Pancreas (tissue), 10 donors: ENCODE results near the gene LAG3. TPM values are rescaled to one million over a fixed set of nuclear protein-coding genes. Genes with fewer than 3 reads are reported as not detected.

ENCODE experiments used
- ATAC-seq, 4 donors: fragments of 200-7000 bp; cut with Tn5 transposase; one replicate each; pipeline versions ENCODE4 v1.8.0 to v1.9.1; 2020; ENCODE audit warnings: mild to moderate bottlenecking in 4 of 4, moderate library complexity in 4 of 4
- DNase-seq, 6 donors: peaks; one replicate each; pipeline ENCODE4 v3.0.0-alpha.2; 2020
- FAIRE-seq: peaks from 2 replicates; lab custom pipeline; 2012; peaks lifted over from hg19 to GRCh38; lab: Jason Lieb, UNC
- H3K27ac ChIP-seq, 4 donors: fragments of 200-600 bp; sonication (generic); 1 replicate in 3 of 4; 2 replicates in 1 of 4; pipeline versions ENCODE4 v1.5.0 to v1.8.0; 2020
- H3K27me3 ChIP-seq, 4 donors: fragments of 200-600 bp; one replicate each; pipeline ENCODE4 v1.8.0; 2021
- H3K36me3 ChIP-seq, 3 donors: fragments of 200-600 bp; sonication (generic) in 1 of 3; one replicate each; pipeline versions ENCODE4 v1.5.0 to v1.8.0; 2020 to 2021
- H3K4me1 ChIP-seq, 3 donors: fragments of 200-600 bp; one replicate each; pipeline ENCODE4 v1.8.0; 2021
- H3K4me3 ChIP-seq, 4 donors: fragments of 200-600 bp; sonication (generic) in 2 of 4; one replicate each; pipeline versions ENCODE4 v1.5.0 to v1.8.0; 2020 to 2021
- H3K9me3 ChIP-seq, 4 donors: fragments of 200-600 bp; one replicate each; pipeline ENCODE4 v1.8.0; 2021
- CTCF ChIP-seq, 4 donors: fragments of 200-600 bp; sonication (generic) in 3 of 4; IDR thresholded peaks; one replicate each; pipeline versions ENCODE4 v1.5.0 to v1.8.0; 2021; ENCODE audit warnings: antibody characterized with exemption in 4 of 4
- WGBS, 2 donors: extraction: QIAGEN DNeasy Blood & Tissue Kit; methylation state at CpG; one replicate each; pipeline ENCODE4 v1.1.7; 2013; 5-methylcytosine and 5-hydroxymethylcytosine counted together
- intact Hi-C, 3 donors: fragments of 100-400 bp; cut with DNase I; formaldehyde crosslinking; loops; one replicate each; pipeline versions ENCODE4 v1.11.1 to v1.14.2; 2022
- polyA plus RNA-seq, 2 donors: library from polyadenylated mRNA; stranded (reverse); fragments of 200-250 nt; gene quantifications; one replicate each; pipeline ENCODE4 v1.2.3, GENCODE V29; 2013
- total RNA-seq, 6 donors: library from RNA; stranded (reverse); fragmentation: NEBNext Ultra II Directional in 4 of 6; extraction: Animal tissue kit (Norgen Biotek cat#: 25700) in 4 of 6; gene quantifications; one replicate each; pipeline versions ENCODE4 v1.2.1 to v1.2.4, GENCODE V29; 2021 to 2023
- donor health status: healthy with polysubstance abuse.
- donor health status: DM: no; HTN: no; CAD: no; lungs with moderate emphysema.
- donor health status: DM: no; HTN: no; CAD: no.
- donor health status: control.
- donor health status: control.
- donor health status: Bipolar disorder and iron deficiency.
- donor health status: DM: yes; HTN: yes; CAD: no.
- donor health status: DM: no; HTN: no; CAD: no.
- donor health status: DM: no; HTN: no; CAD: no.
- donor health status: DM: yes; HTN: yes; CAD: no.

Gene LAG3
- total and polyA plus RNA-seq, 8 donors = 0.15 to 0.91 (median 0.22) TPM; not detected in 1

- no peak for TF ChIP-seq CTCF (IDR thresholded peaks at IDR 0.05)
- H3K9me3 ChIP-seq = no peaks in the 10 kb centered on the region
- H3K4me1 ChIP-seq = no peaks in the 10 kb centered on the region
- H3K4me3 ChIP-seq = no peak overlapping the region
- WGBS, 2 donors = 19 to 39% methylated on average over 4 of the region's 4 CpGs
- no peak overlapping the region for H3K27ac ChIP-seq
- ATAC-seq (no peak), FAIRE-seq (no peak), DNase-seq (no peak)
- intact Hi-C loops = no loop called here
- H3K27me3 ChIP-seq = no peaks in the 10 kb centered on the region
- no peaks in the 10 kb centered on the region for H3K36me3 ChIP-seq
These were observed 41.0 kb downstream of the LAG3 start for GRCh38 chr12:6813363-6813762.

- TF ChIP-seq CTCF (IDR thresholded peaks at IDR 0.05) = no peak
- FAIRE-seq = no peak
These were observed 44.3 kb downstream of the LAG3 start for GRCh38 chr12:6816598-6816997.

GRCh38 chr12:6817098-6817497 lies 44.8 kb downstream of the LAG3 start:
- no peaks in the 10 kb centered on the region for H3K36me3 ChIP-seq
- H3K4me3 ChIP-seq = no peak overlapping the region
- H3K9me3 ChIP-seq = no peaks in the 10 kb centered on the region
- no peaks in the 10 kb centered on the region for H3K27me3 ChIP-seq
- TF ChIP-seq CTCF (IDR thresholded peaks at IDR 0.05) = no peak
- intact Hi-C loops = no loop called here
- ATAC-seq (no peak), DNase-seq (peak in 1 of 6 donors; percentile 38), FAIRE-seq (no peak)
- WGBS, 2 donors = 58 to 68% methylated on average over 8 of the region's 8 CpGs
- no peaks in the 10 kb centered on the region for H3K4me1 ChIP-seq
- no peak overlapping the region for H3K27ac ChIP-seq

More at GRCh38 chr12:6816598-6816997, 44.3 kb downstream of the LAG3 start:
- 34 to 35% methylated on average over 3 of the region's 3 CpGs for WGBS, 2 donors
- Histone ChIP-seq H3K36me3 (no peaks in the 10 kb centered on the region), H3K27ac (no peak overlapping the region), H3K9me3 (no peaks in the 10 kb centered on the region), H3K4me1 (no peaks in the 10 kb centered on the region), H3K27me3 (no peaks in the 10 kb centered on the region), H3K4me3 (no peak overlapping the region)
- ATAC-seq = no peak
- intact Hi-C loops = no loop called here
- DNase-seq = no peak

GRCh38 chr12:6817662-6818157 lies 45.4 kb downstream of the LAG3 start:
- no peak overlapping the region for H3K4me3 ChIP-seq
- no peak for FAIRE-seq
- WGBS, 2 donors = 68 to 85% methylated on average over 20 of the region's 20 CpGs

More at GRCh38 chr12:6817662-6818157, 45.4 kb downstream of the LAG3 start:
- H3K27ac ChIP-seq = no peak overlapping the region
- DNase-seq (no peak), ATAC-seq (no peak)
- intact Hi-C loops = no loop called here
- H3K27me3 ChIP-seq = peaks cover 0 to 3% (median 0%) of the 10 kb centered on the region in 4 donors
- H3K9me3 ChIP-seq = no peaks in the 10 kb centered on the region
- H3K4me1 ChIP-seq = no peaks in the 10 kb centered on the region
- no peak for TF ChIP-seq CTCF (IDR thresholded peaks at IDR 0.05)
- no peaks in the 10 kb centered on the region for H3K36me3 ChIP-seq
